HG03280 (cell line): Measurements from ENCODE around the gene PACS1.

Source experiments
- ATAC-seq: cut with Tn5 transposase; IDR thresholded peaks from one replicate; pipeline ENCODE4 v1.9.1; 2021; ENCODE audit warnings: mild to moderate bottlenecking, moderate library complexity; ENCODE audit not compliant: unreplicated experiment

The PACS1 gene

GRCh38 chr11:66293777-66294625, 223.9 kb downstream of the PACS1 start:
- no peak for ATAC-seq
